ENCODE measurements around the gene CFAP45.

CFAP45 gene

GRCh38 chr1:159944623-159945455 is 44.9 kb upstream of the CFAP45 start:
- TF ChIP-seq, protein P1, sequence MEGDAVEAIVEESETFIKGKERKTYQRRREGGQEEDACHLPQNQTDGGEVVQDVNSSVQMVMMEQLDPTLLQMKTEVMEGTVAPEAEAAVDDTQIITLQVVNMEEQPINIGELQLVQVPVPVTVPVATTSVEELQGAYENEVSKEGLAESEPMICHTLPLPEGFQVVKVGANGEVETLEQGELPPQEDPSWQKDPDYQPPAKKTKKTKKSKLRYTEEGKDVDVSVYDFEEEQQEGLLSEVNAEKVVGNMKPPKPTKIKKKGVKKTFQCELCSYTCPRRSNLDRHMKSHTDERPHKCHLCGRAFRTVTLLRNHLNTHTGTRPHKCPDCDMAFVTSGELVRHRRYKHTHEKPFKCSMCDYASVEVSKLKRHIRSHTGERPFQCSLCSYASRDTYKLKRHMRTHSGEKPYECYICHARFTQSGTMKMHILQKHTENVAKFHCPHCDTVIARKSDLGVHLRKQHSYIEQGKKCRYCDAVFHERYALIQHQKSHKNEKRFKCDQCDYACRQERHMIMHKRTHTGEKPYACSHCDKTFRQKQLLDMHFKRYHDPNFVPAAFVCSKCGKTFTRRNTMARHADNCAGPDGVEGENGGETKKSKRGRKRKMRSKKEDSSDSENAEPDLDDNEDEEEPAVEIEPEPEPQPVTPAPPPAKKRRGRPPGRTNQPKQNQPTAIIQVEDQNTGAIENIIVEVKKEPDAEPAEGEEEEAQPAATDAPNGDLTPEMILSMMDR (conservative IDR thresholded peaks at IDR 0.05; ENCODE audit: control insufficient read depth, insufficient read depth, low read depth, low read length): no peak
- H3K4me3 ChIP-seq (ENCODE audit: control insufficient read depth, low read depth, low read length): peak overlapping the region; percentile 45
- DNase-seq (ENCODE audit: low read depth): no peak

DNA sequence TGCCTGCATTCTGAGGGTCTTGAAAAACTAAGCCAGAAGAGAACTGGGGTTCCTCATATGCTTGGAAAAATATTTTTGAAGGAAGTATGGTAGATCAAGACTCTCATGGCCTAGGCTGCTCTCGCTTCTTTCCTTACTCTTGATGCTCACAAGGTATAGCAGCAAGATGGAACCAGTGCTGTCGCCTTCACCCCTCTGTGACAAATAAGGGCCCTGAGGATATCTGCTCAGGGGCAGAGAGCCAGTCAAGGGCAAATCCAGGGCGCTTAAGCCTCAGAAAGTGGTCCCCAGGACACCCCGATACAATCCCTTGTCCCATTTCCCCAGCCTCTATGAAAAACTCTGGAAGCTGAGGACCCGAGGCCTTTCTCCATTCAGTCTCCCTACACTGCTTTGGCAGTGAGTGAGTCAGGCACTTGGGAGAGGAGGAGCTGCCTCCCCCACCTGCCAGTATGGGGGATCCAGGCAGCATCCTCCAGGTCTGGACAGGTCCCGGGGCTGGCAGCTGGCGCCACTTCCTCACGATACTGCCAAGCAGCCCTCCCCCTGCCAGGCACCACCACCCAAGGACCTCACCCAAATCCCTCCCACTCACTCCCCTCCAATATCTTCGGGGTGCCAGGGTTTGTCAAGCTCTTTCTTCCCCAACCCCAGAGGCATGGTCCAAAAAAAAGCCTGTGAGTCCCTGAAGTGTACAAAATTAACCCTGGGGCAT is 44.1 kb upstream of the CFAP45 start:
- no peak for DNase-seq (ENCODE audit: low read depth)
- H3K4me3 ChIP-seq (ENCODE audit: control insufficient read depth, low read depth, low read length): no peak overlapping the region
- TF ChIP-seq, protein P1 (conservative IDR thresholded peaks at IDR 0.05; ENCODE audit: control insufficient read depth, insufficient read depth, low read depth, low read length): no peak

DNA sequence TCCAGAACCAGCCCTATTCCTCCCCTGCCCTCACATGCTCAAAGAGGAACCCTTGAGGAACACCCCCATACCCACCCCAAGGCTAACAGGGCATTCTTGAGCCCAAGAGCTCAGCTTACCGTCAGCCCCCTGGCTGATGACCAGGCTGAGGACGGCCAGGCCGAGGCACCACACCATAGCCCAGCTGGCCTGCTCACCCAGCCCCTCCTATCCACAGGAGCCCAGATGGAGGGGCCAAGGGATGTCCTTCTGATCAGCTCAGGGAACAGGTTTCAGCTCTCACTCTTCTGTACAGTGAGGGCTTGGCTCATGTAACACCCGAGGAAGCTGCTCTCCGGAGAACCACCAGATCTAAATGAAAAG is 43.3 kb upstream of the CFAP45 start:
- TF ChIP-seq, protein P1 (conservative IDR thresholded peaks at IDR 0.05; ENCODE audit: control insufficient read depth, insufficient read depth, low read depth, low read length): no peak
- no peak for DNase-seq (ENCODE audit: low read depth)
- no peak overlapping the region for H3K4me3 ChIP-seq (ENCODE audit: control insufficient read depth, low read depth, low read length)

- TF ChIP-seq, protein P1 (conservative IDR thresholded peaks at IDR 0.05; ENCODE audit: control insufficient read depth, insufficient read depth, low read depth, low read length): no peak
- H3K4me3 ChIP-seq (ENCODE audit: control insufficient read depth, low read depth, low read length): no peak overlapping the region
- DNase-seq (ENCODE audit: low read depth): no peak
Measured at GRCh38 chr1:159942632-159943277, 42.8 kb upstream of the CFAP45 start.

DNA sequence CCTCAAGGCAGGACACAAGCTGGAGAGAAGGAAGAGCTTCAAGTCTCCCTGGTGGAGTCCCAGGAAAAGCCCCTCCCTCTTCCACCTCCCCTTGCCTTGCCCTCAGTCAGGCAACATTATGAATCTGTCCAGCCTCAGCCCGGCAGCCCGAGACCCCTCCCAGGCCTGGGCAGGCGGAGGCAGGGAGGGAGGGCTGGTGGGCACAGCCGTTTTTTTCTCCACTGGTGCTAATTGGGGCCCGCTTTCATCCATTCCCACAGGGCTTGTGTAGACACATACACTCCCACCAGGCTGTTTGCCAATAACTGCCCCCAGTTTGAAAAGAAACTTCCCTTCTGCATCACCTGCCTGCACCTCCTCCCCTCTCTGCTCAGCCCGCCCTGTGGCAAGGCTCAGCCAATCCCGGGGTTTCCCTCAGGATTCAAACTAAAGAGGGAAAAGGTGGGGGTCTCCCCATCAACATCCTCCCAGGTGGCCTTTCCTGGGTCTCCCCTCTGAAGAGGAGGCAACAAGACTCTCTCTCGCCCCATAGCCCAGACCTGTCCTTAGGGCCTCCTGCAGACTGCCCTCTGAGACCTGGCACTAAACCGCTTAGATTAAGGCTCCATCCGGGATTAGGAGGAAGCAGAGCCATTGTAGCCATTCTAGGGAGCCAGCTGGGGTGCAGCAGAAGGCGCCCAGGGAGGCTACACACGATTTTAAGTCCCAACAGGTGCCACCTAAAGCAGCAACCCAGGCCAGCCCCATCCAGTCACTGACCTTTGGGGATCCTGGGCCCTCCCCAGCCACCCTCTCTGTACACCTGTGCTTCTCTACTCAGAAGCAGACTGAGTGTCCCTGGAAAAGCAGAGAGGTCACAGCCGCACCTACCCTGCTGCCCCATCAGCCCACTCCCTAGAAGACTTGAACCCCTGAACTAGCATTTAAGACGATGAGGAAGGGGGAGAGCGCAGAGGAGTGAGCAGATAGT is 41.9 kb upstream of the CFAP45 start:
- no peak for DNase-seq (ENCODE audit: low read depth)
- H3K4me3 ChIP-seq (ENCODE audit: control insufficient read depth, low read depth, low read length): no peak overlapping the region
- TF ChIP-seq, protein P1 (conservative IDR thresholded peaks at IDR 0.05; ENCODE audit: control insufficient read depth, insufficient read depth, low read depth, low read length): no peak

GRCh38 chr1:159941141-159941540 is 41.2 kb upstream of the CFAP45 start:
- no peak for DNase-seq (ENCODE audit: low read depth)
- TF ChIP-seq, protein P1 (conservative IDR thresholded peaks at IDR 0.05; ENCODE audit: control insufficient read depth, insufficient read depth, low read depth, low read length): no peak
- H3K4me3 ChIP-seq (ENCODE audit: control insufficient read depth, low read depth, low read length): no peak overlapping the region
